ENCODE results near the gene CLEC2L. TPM values are rescaled to one million over a fixed set of nuclear protein-coding genes. Genes with fewer than 3 reads are reported as not detected.

The CLEC2L gene
- total RNA-seq, 6 experiments from 2014 or later = not detected

- Mint-ChIP-seq H3K4me1 (ENCODE audit: low read depth) (peaks cover 7% of the 10 kb centered on the region; the same call in 1 of the 2 replicates), H3K4me3 (no peak overlapping the region), H3K9me3 (peaks cover 11% of the 10 kb centered on the region), H3K27me3 (ENCODE audit: insufficient read depth) (peaks cover 34% of the 10 kb centered on the region), H3K36me3 (ENCODE audit: low read depth) (no peaks in the 10 kb centered on the region), H3K27ac (no peak overlapping the region)
- DNase-seq = no peak
- TF ChIP-seq CTCF (IDR thresholded peaks at IDR 0.05) = no peak
Observed at GRCh38 chr7:139492293-139492692, 31.2 kb upstream of the CLEC2L start.

- no peak for TF ChIP-seq CTCF (IDR thresholded peaks at IDR 0.05)
- no peaks in the 10 kb centered on the region for H3K36me3 Mint-ChIP-seq (ENCODE audit: low read depth)
- H3K27me3 Mint-ChIP-seq (ENCODE audit: insufficient read depth) = peaks cover 35% of the 10 kb centered on the region
- peaks cover 11% of the 10 kb centered on the region for H3K9me3 Mint-ChIP-seq
- H3K4me1 Mint-ChIP-seq (ENCODE audit: low read depth) = peaks cover 10% of the 10 kb centered on the region
- no peak overlapping the region for H3K4me3 Mint-ChIP-seq
- no peak overlapping the region for H3K27ac Mint-ChIP-seq
- no peak for DNase-seq
Observed at GRCh38 chr7:139494835-139495579, 28.5 kb upstream of the CLEC2L start.

GRCh38 chr7:139495580-139496125 is 27.8 kb upstream of the CLEC2L start:
- Mint-ChIP-seq H3K27ac (no peak overlapping the region), H3K9me3 (peaks cover 11% of the 10 kb centered on the region), H3K4me1 (ENCODE audit: low read depth) (peaks cover 13% of the 10 kb centered on the region), H3K4me3 (no peak overlapping the region), H3K27me3 (ENCODE audit: insufficient read depth) (peaks cover 34% of the 10 kb centered on the region), H3K36me3 (ENCODE audit: low read depth) (no peaks in the 10 kb centered on the region)
- DNase-seq = no peak
- no peak for TF ChIP-seq CTCF (IDR thresholded peaks at IDR 0.05)

GRCh38 chr7:139496528-139496927 is 27.0 kb upstream of the CLEC2L start:
- no peak for DNase-seq
- Mint-ChIP-seq H3K27ac (no peak overlapping the region), H3K4me1 (ENCODE audit: low read depth) (peaks cover 13% of the 10 kb centered on the region), H3K4me3 (no peak overlapping the region), H3K36me3 (ENCODE audit: low read depth) (no peaks in the 10 kb centered on the region), H3K27me3 (ENCODE audit: insufficient read depth) (peaks cover 32% of the 10 kb centered on the region), H3K9me3 (peaks cover 11% of the 10 kb centered on the region)
- no peak for TF ChIP-seq CTCF (IDR thresholded peaks at IDR 0.05)

- no peak overlapping the region for H3K4me3 Mint-ChIP-seq
- no peak overlapping the region for H3K27ac Mint-ChIP-seq
- TF ChIP-seq CTCF (IDR thresholded peaks at IDR 0.05) = no peak
- peaks cover 17% of the 10 kb centered on the region for H3K27me3 Mint-ChIP-seq (ENCODE audit: insufficient read depth)
- H3K36me3 Mint-ChIP-seq (ENCODE audit: low read depth) = no peaks in the 10 kb centered on the region
- DNase-seq = no peak
- peaks cover 14% of the 10 kb centered on the region for H3K4me1 Mint-ChIP-seq (ENCODE audit: low read depth)
- no peaks in the 10 kb centered on the region for H3K9me3 Mint-ChIP-seq
Observed at GRCh38 chr7:139500770-139501138, 22.7 kb upstream of the CLEC2L start.
